Ishikawa (cell line): ENCODE results near the gene RFFL.

ENCODE experiments used
- CEBPB ChIP-seq: IDR thresholded peaks from 2 replicates; pipeline ENCODE4 v1.6.1; 2012
- EGR1 ChIP-seq: IDR thresholded peaks from 2 replicates; pipeline ENCODE4 v1.6.1; 2012
- EP300 ChIP-seq: IDR thresholded peaks from 2 replicates; pipeline ENCODE4 v1.6.1; 2012; ENCODE audit warnings: borderline replicate concordance
- RAD21 ChIP-seq: IDR thresholded peaks from 2 replicates; pipeline ENCODE4 v1.6.1; 2012; ENCODE audit warnings: low read depth
- TCF12 ChIP-seq: IDR thresholded peaks from 2 replicates; pipeline ENCODE4 v1.6.1; 2012; ENCODE audit warnings: low read depth
- USF1 ChIP-seq: IDR thresholded peaks from 2 replicates; pipeline ENCODE4 v1.6.1; 2012

- TF ChIP-seq EGR1, result no peak
- TF ChIP-seq RAD21, result no peak
- no peak for TF ChIP-seq TCF12
- TF ChIP-seq USF1, result no peak
- TF ChIP-seq CEBPB, result no peak
- 0 out of 2 replicates have a peak, but pooled peaks have one; percentile 16 for TF ChIP-seq EP300
Measured at GRCh38 chr17:35057332-35057915, 6.1 kb downstream of the RFFL start.
